ENCODE results near the gene FOLR3. TPM values are rescaled to one million over a fixed set of nuclear protein-coding genes. Genes with fewer than 3 reads are reported as not detected.

FOLR3 gene
- total and polyA plus RNA-seq, 4 donors: 1.1 to 14.0 (median 5.8) TPM

DNA sequence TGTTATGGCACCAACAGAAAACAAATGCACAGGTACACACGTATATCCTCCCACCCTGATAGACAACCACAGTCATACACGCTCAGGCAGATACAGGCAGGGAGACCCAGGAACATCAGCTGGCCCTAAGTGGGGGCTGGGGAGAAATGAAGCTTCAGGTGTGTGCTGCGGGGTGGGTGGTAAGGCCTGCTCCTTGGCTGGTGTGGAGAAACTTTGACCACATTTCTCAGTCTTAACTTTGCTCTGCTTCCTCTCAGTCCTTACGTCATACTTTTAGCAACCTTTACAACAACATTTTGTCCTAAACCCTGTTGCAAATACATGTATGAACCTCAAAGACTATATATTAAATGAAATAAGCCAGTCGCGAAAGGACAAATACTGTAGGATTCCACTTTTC, 16.3 kb upstream of the FOLR3 start:
- DNase-seq (no peak), ATAC-seq (ENCODE audit: insufficient read depth, low FRiP score) (no peak)
- no peaks in the 10 kb centered on the region for H3K36me3 ChIP-seq (ENCODE audit: control insufficient read depth in 4 of 4, insufficient read depth in 4 of 4, low read length in 4 of 4)
- peaks cover 0 to 13% (median 0%) of the 10 kb centered on the region in 3 donors for H3K27me3 ChIP-seq (ENCODE audit: control insufficient read depth in 3 of 3, insufficient read depth in 3 of 3, low read length in 2 of 3)
- H3K27ac ChIP-seq (ENCODE audit: low read depth in 1 of 2, low read length in 1 of 2): no peak overlapping the region
- no peak overlapping the region for H3K9ac ChIP-seq (ENCODE audit: insufficient read depth in 1 of 2, low read length in 2 of 2)
- peaks cover 0 to 5% (median 0%) of the 10 kb centered on the region in 5 donors for H3K4me1 ChIP-seq (ENCODE audit: control insufficient read depth in 5 of 5, insufficient read depth in 5 of 5, low read length in 5 of 5)
- H3K4me3 ChIP-seq: no peak overlapping the region
- 38 to 67% methylated on average over 6 of the region's 6 CpGs for WGBS, 2 donors
- TF ChIP-seq, protein P1, sequence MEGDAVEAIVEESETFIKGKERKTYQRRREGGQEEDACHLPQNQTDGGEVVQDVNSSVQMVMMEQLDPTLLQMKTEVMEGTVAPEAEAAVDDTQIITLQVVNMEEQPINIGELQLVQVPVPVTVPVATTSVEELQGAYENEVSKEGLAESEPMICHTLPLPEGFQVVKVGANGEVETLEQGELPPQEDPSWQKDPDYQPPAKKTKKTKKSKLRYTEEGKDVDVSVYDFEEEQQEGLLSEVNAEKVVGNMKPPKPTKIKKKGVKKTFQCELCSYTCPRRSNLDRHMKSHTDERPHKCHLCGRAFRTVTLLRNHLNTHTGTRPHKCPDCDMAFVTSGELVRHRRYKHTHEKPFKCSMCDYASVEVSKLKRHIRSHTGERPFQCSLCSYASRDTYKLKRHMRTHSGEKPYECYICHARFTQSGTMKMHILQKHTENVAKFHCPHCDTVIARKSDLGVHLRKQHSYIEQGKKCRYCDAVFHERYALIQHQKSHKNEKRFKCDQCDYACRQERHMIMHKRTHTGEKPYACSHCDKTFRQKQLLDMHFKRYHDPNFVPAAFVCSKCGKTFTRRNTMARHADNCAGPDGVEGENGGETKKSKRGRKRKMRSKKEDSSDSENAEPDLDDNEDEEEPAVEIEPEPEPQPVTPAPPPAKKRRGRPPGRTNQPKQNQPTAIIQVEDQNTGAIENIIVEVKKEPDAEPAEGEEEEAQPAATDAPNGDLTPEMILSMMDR (IDR thresholded peaks at IDR 0.05; ENCODE audit: control extremely low read depth, extremely low read depth): no peak
- H3K9me3 ChIP-seq (ENCODE audit: control insufficient read depth in 4 of 4, insufficient read depth in 3 of 4, low read length in 3 of 4): no peaks in the 10 kb centered on the region

DNA sequence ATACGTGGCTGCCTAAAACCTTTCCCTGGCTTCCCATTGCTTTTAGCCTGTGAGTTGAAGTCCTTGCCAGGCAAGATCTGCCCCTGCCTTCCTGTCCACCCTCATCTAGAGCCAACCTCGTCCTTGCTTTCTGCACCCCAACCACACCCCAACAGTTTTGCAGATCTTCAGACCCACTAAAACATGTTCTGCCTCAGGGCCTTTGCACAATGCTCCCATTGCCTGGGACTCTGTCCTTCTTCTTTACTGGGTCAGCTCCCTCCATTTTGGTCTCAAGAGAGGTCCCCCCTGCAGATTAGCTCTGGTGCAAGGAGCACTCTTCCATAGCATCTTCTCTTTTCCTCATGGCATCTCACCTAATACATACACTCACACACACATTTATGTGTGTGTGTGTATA, 14.6 kb upstream of the FOLR3 start:
- Histone ChIP-seq H3K4me1 (ENCODE audit: control insufficient read depth in 5 of 5, insufficient read depth in 5 of 5, low read length in 5 of 5) (peaks cover 0 to 5% (median 0%) of the 10 kb centered on the region in 5 donors), H3K27me3 (ENCODE audit: control insufficient read depth in 3 of 3, insufficient read depth in 3 of 3, low read length in 2 of 3) (peaks cover 0 to 5% (median 0%) of the 10 kb centered on the region in 3 donors), H3K4me3 (no peak overlapping the region), H3K9ac (ENCODE audit: insufficient read depth in 1 of 2, low read length in 2 of 2) (no peak overlapping the region), H3K36me3 (ENCODE audit: control insufficient read depth in 4 of 4, insufficient read depth in 4 of 4, low read length in 4 of 4) (no peaks in the 10 kb centered on the region), H3K9me3 (ENCODE audit: control insufficient read depth in 4 of 4, insufficient read depth in 3 of 4, low read length in 3 of 4) (no peaks in the 10 kb centered on the region), H3K27ac (ENCODE audit: low read depth in 1 of 2, low read length in 1 of 2) (no peak overlapping the region)
- DNase-seq (no peak), ATAC-seq (ENCODE audit: insufficient read depth, low FRiP score) (no peak)
- WGBS, 2 donors: 76 to 83% methylated on average over 2 of the region's 2 CpGs
- TF ChIP-seq, protein P1 (IDR thresholded peaks at IDR 0.05; ENCODE audit: control extremely low read depth, extremely low read depth): no peak

DNA sequence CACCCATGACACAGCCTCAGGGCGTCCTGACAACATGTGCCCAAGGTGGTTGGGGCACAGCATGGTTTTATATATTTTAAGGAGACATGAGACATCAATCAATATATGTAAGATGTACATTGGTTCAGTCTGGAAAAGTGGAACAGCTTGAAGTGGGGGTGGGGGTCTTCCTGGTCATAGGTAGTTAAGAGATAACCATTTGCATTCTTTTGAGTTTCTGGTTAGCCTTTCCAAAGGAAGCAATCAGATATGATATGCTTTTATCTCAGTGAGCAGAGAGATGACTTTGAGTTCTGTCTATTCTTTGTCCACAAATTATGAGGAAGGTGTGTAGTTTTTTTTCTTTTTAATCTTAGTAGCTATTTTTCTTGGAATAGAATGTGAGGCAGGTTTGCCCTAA, 12.9 kb upstream of the FOLR3 start:
- Histone ChIP-seq H3K27me3 (ENCODE audit: control insufficient read depth in 3 of 3, insufficient read depth in 3 of 3, low read length in 2 of 3) (peaks cover 0 to 2% (median 0%) of the 10 kb centered on the region in 3 donors), H3K27ac (ENCODE audit: low read depth in 1 of 2, low read length in 1 of 2) (no peak overlapping the region), H3K9me3 (ENCODE audit: control insufficient read depth in 4 of 4, insufficient read depth in 3 of 4, low read length in 3 of 4) (no peaks in the 10 kb centered on the region), H3K9ac (ENCODE audit: insufficient read depth in 1 of 2, low read length in 2 of 2) (no peak overlapping the region), H3K4me1 (ENCODE audit: control insufficient read depth in 5 of 5, insufficient read depth in 5 of 5, low read length in 5 of 5) (peaks cover 0 to 5% (median 0%) of the 10 kb centered on the region in 5 donors), H3K4me3 (no peak overlapping the region), H3K36me3 (ENCODE audit: control insufficient read depth in 4 of 4, insufficient read depth in 4 of 4, low read length in 4 of 4) (no peaks in the 10 kb centered on the region)
- no peak for ATAC-seq (ENCODE audit: insufficient read depth, low FRiP score)
- WGBS, 2 donors: 89 to 93% methylated on average over 1 of the region's 1 CpG
- TF ChIP-seq, protein P1 (IDR thresholded peaks at IDR 0.05; ENCODE audit: control extremely low read depth, extremely low read depth): no peak
- DNase-seq: no peak

DNA sequence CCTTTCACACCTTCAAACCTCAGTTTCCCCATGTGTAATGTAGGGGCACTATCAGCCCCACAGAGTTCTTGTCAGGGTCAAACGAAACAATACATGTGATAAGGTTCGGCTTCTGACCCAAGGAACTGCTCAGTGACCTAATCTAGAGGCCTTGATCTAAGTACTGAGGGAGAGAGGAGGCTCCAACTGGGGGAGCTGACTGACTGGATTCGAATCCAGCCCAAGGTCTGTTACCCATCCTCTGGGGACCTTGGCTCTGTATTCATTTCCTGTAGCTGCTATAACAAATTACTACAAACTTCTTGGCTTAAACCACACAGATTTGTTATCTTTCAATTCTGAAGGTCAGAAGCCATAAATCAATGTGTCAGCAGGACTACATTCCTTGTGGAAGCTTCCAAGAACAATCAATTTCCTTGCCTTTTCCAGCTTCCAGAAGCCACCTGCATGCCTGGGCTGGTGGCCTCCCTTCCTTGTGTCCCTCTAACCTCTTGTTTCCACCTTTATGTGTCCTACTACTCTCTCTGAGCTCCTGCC, 12.3 kb upstream of the FOLR3 start:
- Histone ChIP-seq H3K4me3 (no peak overlapping the region), H3K4me1 (ENCODE audit: control insufficient read depth in 5 of 5, insufficient read depth in 5 of 5, low read length in 5 of 5) (peaks cover 0 to 4% (median 0%) of the 10 kb centered on the region in 5 donors), H3K36me3 (ENCODE audit: control insufficient read depth in 4 of 4, insufficient read depth in 4 of 4, low read length in 4 of 4) (no peaks in the 10 kb centered on the region), H3K9me3 (ENCODE audit: control insufficient read depth in 4 of 4, insufficient read depth in 3 of 4, low read length in 3 of 4) (no peaks in the 10 kb centered on the region), H3K27ac (ENCODE audit: low read depth in 1 of 2, low read length in 1 of 2) (no peak overlapping the region), H3K27me3 (ENCODE audit: control insufficient read depth in 3 of 3, insufficient read depth in 3 of 3, low read length in 2 of 3) (peaks cover 0 to 2% (median 0%) of the 10 kb centered on the region in 3 donors), H3K9ac (ENCODE audit: insufficient read depth in 1 of 2, low read length in 2 of 2) (no peak overlapping the region)
- DNase-seq: no peak
- TF ChIP-seq, protein P1 (IDR thresholded peaks at IDR 0.05; ENCODE audit: control extremely low read depth, extremely low read depth): no peak
- ATAC-seq (ENCODE audit: insufficient read depth, low FRiP score): no peak
- WGBS, 2 donors: 68 to 89% methylated on average over 3 of the region's 3 CpGs
